VCaP (cell line): ENCODE results near the gene HMGXB3.

ENCODE experiments used
- H3K27ac ChIP-seq: fragments of 450-650 bp; 2 replicates; pipeline ENCODE4 v1.5.1; 2017
- CTCF ChIP-seq: fragments of 450-650 bp; conservative IDR thresholded peaks from 2 replicates; pipeline ENCODE4 v1.5.1; 2017; ENCODE audit warnings: mild to moderate bottlenecking, moderate library complexity

The HMGXB3 gene

GRCh38 chr5:150056075-150056443 lies 55.5 kb downstream of the HMGXB3 start:
- no peak overlapping the region for H3K27ac ChIP-seq
- no peak for TF ChIP-seq CTCF

- H3K27ac ChIP-seq, result no peak overlapping the region
- no peak for TF ChIP-seq CTCF
These were observed 56.5 kb downstream of the HMGXB3 start for GRCh38 chr5:150057052-150057451.

GRCh38 chr5:150057511-150057910 lies 57.0 kb downstream of the HMGXB3 start:
- H3K27ac ChIP-seq, result no peak overlapping the region

GRCh38 chr5:150057996-150058395 lies 57.5 kb downstream of the HMGXB3 start:
- H3K27ac ChIP-seq, result no peak overlapping the region
- no peak for TF ChIP-seq CTCF

More at GRCh38 chr5:150057511-150057910, 57.0 kb downstream of the HMGXB3 start:
- no peak for TF ChIP-seq CTCF

- H3K27ac ChIP-seq, result no peak overlapping the region
- no peak for TF ChIP-seq CTCF
These were observed 58.1 kb downstream of the HMGXB3 start for GRCh38 chr5:150058480-150059126.

GRCh38 chr5:150059623-150060022 lies 59.1 kb downstream of the HMGXB3 start:
- no peak for TF ChIP-seq CTCF
- no peak overlapping the region for H3K27ac ChIP-seq

- no peak overlapping the region for H3K27ac ChIP-seq
- TF ChIP-seq CTCF, result no peak
These were observed 59.9 kb downstream of the HMGXB3 start for GRCh38 chr5:150060471-150060870.
